C4-2B (cell line): ENCODE results near the gene ZDHHC24.

Source experiments
- CTCF ChIP-seq: fragments of 450-650 bp; conservative IDR thresholded peaks from 2 replicates; pipeline ENCODE4 v1.5.1; 2017; ENCODE audit warnings: mild to moderate bottlenecking
- ZFX ChIP-seq: fragments of 450-650 bp; IDR thresholded peaks from 2 replicates; pipeline ENCODE4 v1.6.1; 2017

GRCh38 chr11:66589996-66590675 lies 44.3 kb upstream of the ZDHHC24 start:
- TF ChIP-seq CTCF (no peak), ZFX (no peak)
